ENCODE measurements around the gene CXCR4.

- TF ChIP-seq JUNB (IDR thresholded peaks at IDR 0.05) (no peak), CBX3 (IDR thresholded peaks at IDR 0.05; ENCODE audit: borderline replicate concordance, low read depth) (no peak)
- TF ChIP-seq, protein P1, sequence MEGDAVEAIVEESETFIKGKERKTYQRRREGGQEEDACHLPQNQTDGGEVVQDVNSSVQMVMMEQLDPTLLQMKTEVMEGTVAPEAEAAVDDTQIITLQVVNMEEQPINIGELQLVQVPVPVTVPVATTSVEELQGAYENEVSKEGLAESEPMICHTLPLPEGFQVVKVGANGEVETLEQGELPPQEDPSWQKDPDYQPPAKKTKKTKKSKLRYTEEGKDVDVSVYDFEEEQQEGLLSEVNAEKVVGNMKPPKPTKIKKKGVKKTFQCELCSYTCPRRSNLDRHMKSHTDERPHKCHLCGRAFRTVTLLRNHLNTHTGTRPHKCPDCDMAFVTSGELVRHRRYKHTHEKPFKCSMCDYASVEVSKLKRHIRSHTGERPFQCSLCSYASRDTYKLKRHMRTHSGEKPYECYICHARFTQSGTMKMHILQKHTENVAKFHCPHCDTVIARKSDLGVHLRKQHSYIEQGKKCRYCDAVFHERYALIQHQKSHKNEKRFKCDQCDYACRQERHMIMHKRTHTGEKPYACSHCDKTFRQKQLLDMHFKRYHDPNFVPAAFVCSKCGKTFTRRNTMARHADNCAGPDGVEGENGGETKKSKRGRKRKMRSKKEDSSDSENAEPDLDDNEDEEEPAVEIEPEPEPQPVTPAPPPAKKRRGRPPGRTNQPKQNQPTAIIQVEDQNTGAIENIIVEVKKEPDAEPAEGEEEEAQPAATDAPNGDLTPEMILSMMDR (IDR thresholded peaks at IDR 0.05 in 2 of 3, conservative IDR thresholded peaks at IDR 0.05 in 1 of 3; ENCODE audit: control insufficient read depth in 2 of 3, extremely low read depth in 1 of 3, insufficient read depth in 1 of 3, low read depth in 3 of 3, low read length in 3 of 3), result no peak
These were observed 45.3 kb downstream of the CXCR4 start for GRCh38 chr2:136072621-136073020.

Measured in GM12878 (cell line).